Anterior cingulate cortex (tissue), 58 donors: Measurements from ENCODE around the gene CDK13.
"Not testable (repeated sequence)": the region's sequence is repeated elsewhere in the genome, so short reads cannot be mapped to it uniquely, and the experiment has no call there.

Source experiments
- DNase-seq, 58 donors: peaks; one replicate each; lab custom pipeline; 2025; lab: John Stamatoyannopoulos, UW

Gene CDK13

DNA sequence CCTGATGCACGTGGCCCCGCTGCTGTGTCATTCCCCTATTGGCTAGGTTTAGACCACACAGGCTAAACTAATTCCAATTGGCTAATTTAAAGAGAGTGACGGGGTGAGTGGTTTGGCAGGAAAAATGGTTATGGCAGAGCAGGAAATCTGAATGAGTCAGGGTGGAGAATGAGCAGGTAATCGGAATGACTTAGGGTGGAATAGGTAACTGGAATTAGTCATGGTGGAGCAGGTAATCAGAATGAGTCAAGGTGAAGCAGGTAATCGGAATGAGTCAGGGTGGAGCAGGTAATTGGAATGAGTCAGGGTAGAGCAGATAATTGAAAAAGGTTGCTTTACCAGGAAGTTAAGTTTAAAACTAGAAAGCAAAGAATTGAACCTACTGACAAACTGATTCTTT, 191.9 kb downstream of the CDK13 start:
- not testable (repeated sequence) for DNase-seq

DNA sequence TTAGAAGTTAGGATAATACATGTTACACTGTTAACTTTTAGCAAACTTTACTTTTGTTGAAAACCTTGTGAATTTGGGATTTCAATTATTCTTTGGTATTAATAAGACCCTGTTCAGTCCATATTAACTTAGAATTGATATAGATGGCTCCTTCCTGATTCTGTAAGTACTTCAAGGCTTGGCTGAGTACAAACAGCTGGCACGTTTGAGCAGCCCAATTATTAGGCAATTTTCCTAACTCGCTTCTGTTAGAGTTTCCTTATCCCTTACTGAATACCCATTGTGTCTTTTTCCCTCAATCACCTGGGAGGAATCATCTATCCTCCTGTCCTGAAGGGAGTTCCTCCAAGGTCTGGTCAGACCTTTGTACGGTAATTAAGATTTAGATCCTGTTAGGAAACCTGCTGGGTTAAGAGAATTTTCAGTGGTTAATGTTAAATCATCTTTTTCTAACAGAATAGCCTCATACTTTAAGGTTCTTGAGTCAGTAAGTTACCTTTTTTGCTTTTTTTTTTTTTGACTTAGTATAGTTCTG, 195.6 kb downstream of the CDK13 start:
- DNase-seq = not testable (repeated sequence)

DNA sequence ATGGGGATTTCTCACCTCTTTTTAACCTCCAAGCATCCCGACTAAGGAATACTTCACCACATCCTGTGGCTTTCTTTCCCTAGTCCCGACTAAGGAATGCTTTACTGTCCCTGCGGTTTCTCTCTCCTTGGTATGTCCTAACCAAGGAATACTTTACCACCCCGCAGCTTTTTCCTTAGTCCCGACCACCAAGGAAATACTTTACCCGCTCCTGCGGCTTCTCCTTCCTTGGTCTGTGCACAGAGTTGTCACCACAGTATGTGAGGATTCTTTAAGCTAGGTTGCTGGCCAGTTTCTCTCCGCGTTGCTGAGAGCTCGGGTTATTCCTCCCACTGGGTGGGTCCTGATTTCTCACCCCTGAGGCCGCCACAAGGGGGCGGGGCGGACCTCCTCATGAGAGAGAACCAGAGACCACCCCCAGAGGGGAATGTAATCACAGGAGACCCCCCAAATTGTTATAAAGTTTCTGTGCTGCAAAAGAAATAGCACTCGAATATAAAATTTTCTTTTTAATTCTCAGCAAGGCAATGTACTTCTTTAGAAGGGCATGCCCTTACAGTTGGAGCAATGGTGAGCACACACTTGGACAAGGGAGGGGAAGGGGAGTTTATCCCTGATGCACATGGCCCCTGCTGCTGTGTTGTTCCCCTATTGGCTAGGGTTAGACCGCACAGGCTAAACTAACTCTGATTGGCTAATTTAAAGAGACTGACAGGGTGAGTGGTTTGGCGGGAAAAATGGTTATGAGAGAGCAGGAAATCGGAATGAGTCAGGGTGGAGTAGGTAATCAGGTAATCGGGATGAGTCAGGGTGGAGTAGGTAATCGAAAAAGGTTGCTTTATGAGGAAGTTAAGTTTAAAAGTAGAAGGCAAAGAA, 197.6 kb downstream of the CDK13 start:
- DNase-seq = no peak

DNA sequence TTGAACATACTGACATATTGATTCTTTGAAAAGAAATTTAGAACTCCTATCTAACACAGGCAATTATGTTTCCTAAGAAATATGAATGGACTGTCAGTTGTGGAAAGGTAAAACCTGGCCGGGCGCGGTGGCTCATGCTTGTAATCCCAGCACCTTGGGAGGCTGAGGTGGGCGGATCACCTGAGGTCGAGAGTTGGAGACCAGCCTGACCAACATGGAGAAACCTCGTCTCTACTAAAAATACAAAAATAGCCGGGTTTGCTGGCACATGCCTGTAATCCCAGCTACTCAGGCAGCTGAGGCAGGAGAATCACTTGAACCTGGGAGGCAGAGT, 198.2 kb downstream of the CDK13 start:
- not testable (repeated sequence) for DNase-seq

DNA sequence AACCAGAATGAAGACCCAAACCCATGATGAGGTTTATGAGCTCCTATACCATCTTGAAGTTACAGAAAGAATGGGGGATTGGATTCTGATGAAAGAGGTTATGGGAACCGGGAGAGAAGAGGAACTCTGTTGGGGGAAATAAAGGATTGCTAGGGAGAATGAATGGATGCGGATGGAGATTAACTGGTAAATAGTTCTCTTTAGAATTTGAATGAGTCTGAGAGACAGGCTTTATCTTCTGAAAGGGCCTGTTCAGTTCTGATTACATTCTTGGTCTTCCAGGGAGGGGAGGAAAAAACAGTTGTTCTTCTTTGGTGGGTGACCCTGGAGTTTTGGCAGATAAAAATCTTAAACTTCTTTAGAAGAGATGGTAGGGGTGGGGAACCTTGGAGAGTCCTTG, 198.6 kb downstream of the CDK13 start:
- DNase-seq = no peak
